Spleen (tissue), 11 donors: ENCODE measurements around the gene DNM3. TPM values are rescaled to one million over a fixed set of nuclear protein-coding genes. Genes with fewer than 3 reads are reported as not detected.

Experiments used
- DNase-seq: peaks from one replicate; pipeline ENCODE4 v3.0.0-alpha.2; 2020
- H3K27ac ChIP-seq, 8 donors: fragments of 200-600 bp; sonication (generic) in 7 of 8; 1 replicate in 4 of 8; 2 replicates in 4 of 8; pipeline versions ENCODE4 v1.5.0 to v1.8.0; 2016 to 2021; ENCODE audit warnings: inconsistent platforms in 4 of 8, mild to moderate bottlenecking in 4 of 8, moderate library complexity in 1 of 8
- H3K27me3 ChIP-seq, 7 donors: fragments of 200-600 bp; sonication (generic) in 6 of 7; replicated peaks in 1 of 7; 1 replicate in 4 of 7; 2 replicates in 3 of 7; pipeline versions ENCODE4 v1.5.0 to v1.8.0; 2016 to 2021; ENCODE audit warnings: inconsistent platforms in 3 of 7, mild to moderate bottlenecking in 1 of 7
- H3K36me3 ChIP-seq, 6 donors: fragments of 200-600 bp; sonication (generic) in 5 of 6; 1 replicate in 4 of 6; 2 replicates in 2 of 6; pipeline versions ENCODE4 v1.5.0 to v1.8.0; 2016 to 2021; ENCODE audit warnings: inconsistent platforms in 2 of 6
- H3K4me1 ChIP-seq, 6 donors: fragments of 200-600 bp; sonication (generic) in 5 of 6; 1 replicate in 3 of 6; 2 replicates in 3 of 6; pipeline versions ENCODE4 v1.5.0 to v1.8.0; 2016 to 2021; ENCODE audit warnings: inconsistent platforms in 3 of 6
- H3K4me3 ChIP-seq, 8 donors: fragments of 200-600 bp; sonication (generic) in 7 of 8; 1 replicate in 4 of 8; 2 replicates in 4 of 8; pipeline versions ENCODE4 v1.5.0 to v1.8.0; 2016 to 2021; ENCODE audit warnings: inconsistent platforms in 4 of 8, mild to moderate bottlenecking in 4 of 8, moderate library complexity in 2 of 8
- H3K9me3 ChIP-seq, 8 donors: fragments of 200-600 bp; sonication (generic) in 7 of 8; 1 replicate in 4 of 8; 2 replicates in 4 of 8; pipeline versions ENCODE4 v1.5.0 to v1.8.0; 2016 to 2021; ENCODE audit warnings: inconsistent platforms in 4 of 8
- CTCF ChIP-seq, 11 experiments: fragments of 200-600 bp in 7 of 11; fragments of 450-650 bp in 4 of 11; sonication (generic) in 4 of 11; IDR thresholded peaks in 8 of 11; conservative IDR thresholded peaks in 3 of 11; 1 replicate in 7 of 11; 2 replicates in 4 of 11; pipeline versions ENCODE4 v1.4.0 to v1.8.0; 2016 to 2021; ENCODE audit warnings: antibody characterized with exemption in 11 of 11, inconsistent platforms in 4 of 11, mild to moderate bottlenecking in 1 of 11
- POLR2A ChIP-seq, 3 donors: fragments of 450-650 bp; IDR thresholded peaks; one replicate each; pipeline ENCODE4 v1.5.1; 2017; ENCODE audit warnings: antibody characterized with exemption in 3 of 3, mild to moderate bottlenecking in 1 of 3
- POLR2AphosphoS5 ChIP-seq, 3 donors: sonication (generic); formaldehyde crosslinking; IDR thresholded peaks; one replicate each; pipeline ENCODE4 v1.5.1; 2017; ENCODE audit warnings: antibody characterized with exemption in 3 of 3
- WGBS, 5 donors: extraction: QIAGEN DNeasy Blood & Tissue Kit in 3 of 5; methylation state at CpG; one replicate each; pipeline versions ENCODE4 v1.1.5 to v1.1.7; 2013 to 2018; 5-methylcytosine and 5-hydroxymethylcytosine counted together
- intact Hi-C: fragments of 100-400 bp; cut with DNase I; formaldehyde crosslinking; loops from one replicate; pipeline ENCODE4 v1.15.0; 2023; ENCODE audit warnings: low total_unique reads
- polyA plus RNA-seq, 3 donors: library from polyadenylated mRNA; stranded (reverse); fragments of 200-250 nt; gene quantifications; one replicate each; pipeline ENCODE4 v1.2.1, GENCODE V29; 2013
- total RNA-seq, 7 donors: library from RNA; depleted of rRNA in 3 of 7; stranded (reverse); fragments of >200 nt in 3 of 7; fragmentation: NEBNext Ultra II Directional in 4 of 7; extraction: Animal tissue kit (Norgen Biotek cat#: 25700) in 4 of 7; gene quantifications; one replicate each; pipeline versions ENCODE4 v1.1.0 to v1.2.1, GENCODE V29; 2016 to 2021
- donor health status: healthy with polysubstance abuse.
- donor health status: DM: no; HTN: no; CAD: no; lungs with moderate emphysema.
- donor health status: DM: no; HTN: no; CAD: no.
- donor health status: Bipolar disorder and iron deficiency.
- donor health status: healthy.
- donor health status: DM: no; HTN: no; CAD: no.
- donor health status: DM: yes; HTN: yes; CAD: no.

The DNM3 gene
- total and polyA plus RNA-seq, 10 donors = 0.61 to 10.2 (median 4.9) TPM

- no peak for TF ChIP-seq POLR2AphosphoS5 (IDR thresholded peaks at IDR 0.05)
- intact Hi-C loops = no loop called here
- H3K36me3 ChIP-seq = no peaks in the 10 kb centered on the region
These were observed 362.6 kb downstream of the DNM3 start for GRCh38 chr1:172203902-172204301.

GRCh38 chr1:172206256-172206655 lies 365.0 kb downstream of the DNM3 start:
- H3K36me3 ChIP-seq = no peaks in the 10 kb centered on the region
- H3K9me3 ChIP-seq = no peaks in the 10 kb centered on the region
- intact Hi-C loops = no loop called here
- no peak overlapping the region for H3K27ac ChIP-seq
- H3K27me3 ChIP-seq = no peaks in the 10 kb centered on the region
- no peak for DNase-seq
- H3K4me3 ChIP-seq = no peak overlapping the region
- H3K4me1 ChIP-seq = peaks cover 0 to 10% (median 0%) of the 10 kb centered on the region in 6 donors
- TF ChIP-seq CTCF (IDR thresholded peaks at IDR 0.05 in 8 of 11, conservative IDR thresholded peaks at IDR 0.05 in 3 of 11) (no peak), POLR2AphosphoS5 (IDR thresholded peaks at IDR 0.05) (no peak), POLR2A (IDR thresholded peaks at IDR 0.05) (no peak)

More at GRCh38 chr1:172203902-172204301, 362.6 kb downstream of the DNM3 start:
- no peak for DNase-seq
- H3K4me1 ChIP-seq = peaks cover 0 to 10% (median 0%) of the 10 kb centered on the region in 6 donors
- peaks cover 0 to 15% (median 10%) of the 10 kb centered on the region in 8 donors for H3K9me3 ChIP-seq
- H3K4me3 ChIP-seq = no peak overlapping the region
- H3K27ac ChIP-seq = no peak overlapping the region
- H3K27me3 ChIP-seq = no peaks in the 10 kb centered on the region

GRCh38 chr1:172208635-172209034 lies 367.3 kb downstream of the DNM3 start:
- peaks cover 0 to 10% (median 0%) of the 10 kb centered on the region in 6 donors for H3K4me1 ChIP-seq
- 90 to 95% (median 94%) methylated on average over 4 of the region's 4 CpGs for WGBS, 5 donors

GRCh38 chr1:172211221-172211620 lies 369.9 kb downstream of the DNM3 start:
- no peak overlapping the region for H3K4me3 ChIP-seq
- intact Hi-C loops = no loop called here
- TF ChIP-seq POLR2A (IDR thresholded peaks at IDR 0.05) (no peak), POLR2AphosphoS5 (IDR thresholded peaks at IDR 0.05) (no peak), CTCF (IDR thresholded peaks at IDR 0.05 in 8 of 11, conservative IDR thresholded peaks at IDR 0.05 in 3 of 11) (no peak)
- peaks cover 0 to 6% (median 0%) of the 10 kb centered on the region in 6 donors for H3K4me1 ChIP-seq
- 83 to 95% (median 91%) methylated on average over 5 of the region's 5 CpGs for WGBS, 5 donors
- no peak for DNase-seq
- H3K36me3 ChIP-seq = no peaks in the 10 kb centered on the region
- no peak overlapping the region for H3K27ac ChIP-seq
- no peaks in the 10 kb centered on the region for H3K27me3 ChIP-seq
- H3K9me3 ChIP-seq = no peaks in the 10 kb centered on the region

More at GRCh38 chr1:172208635-172209034, 367.3 kb downstream of the DNM3 start:
- no peak for TF ChIP-seq POLR2AphosphoS5 (IDR thresholded peaks at IDR 0.05)
- TF ChIP-seq POLR2A (IDR thresholded peaks at IDR 0.05) = no peak
- no peak for TF ChIP-seq CTCF (IDR thresholded peaks at IDR 0.05 in 8 of 11, conservative IDR thresholded peaks at IDR 0.05 in 3 of 11)
- intact Hi-C loops = no loop called here
- H3K27me3 ChIP-seq = no peaks in the 10 kb centered on the region
- no peaks in the 10 kb centered on the region for H3K36me3 ChIP-seq
- no peak for DNase-seq
- no peak overlapping the region for H3K27ac ChIP-seq
- H3K4me3 ChIP-seq = no peak overlapping the region
- H3K9me3 ChIP-seq = no peaks in the 10 kb centered on the region

DNA sequence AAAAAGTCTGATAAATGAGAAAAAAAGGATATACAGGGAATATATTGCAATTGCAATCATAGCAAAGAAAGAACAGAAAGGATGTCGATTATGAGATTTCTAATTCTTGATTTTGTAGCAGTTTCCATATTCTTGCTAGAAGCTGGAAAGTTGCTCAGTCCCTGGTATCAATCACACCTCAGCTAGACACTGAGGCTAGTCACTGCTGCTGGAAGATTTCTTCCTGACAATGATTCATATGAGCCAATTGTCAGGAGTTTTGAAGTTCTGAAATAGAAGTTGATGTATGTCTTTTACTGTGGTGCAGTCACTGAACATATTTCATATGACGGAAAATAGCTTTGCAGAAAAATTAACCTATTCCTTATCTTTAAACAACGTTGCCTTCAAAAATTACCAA lies 370.8 kb downstream of the DNM3 start:
- intact Hi-C loops = no loop called here
- WGBS, 5 donors = 72 to 82% (median 76%) methylated on average over 3 of the region's 3 CpGs
- H3K36me3 ChIP-seq = no peaks in the 10 kb centered on the region
- no peak for DNase-seq
- no peaks in the 10 kb centered on the region for H3K9me3 ChIP-seq
- TF ChIP-seq POLR2AphosphoS5 (IDR thresholded peaks at IDR 0.05) (no peak), POLR2A (IDR thresholded peaks at IDR 0.05) (no peak), CTCF (IDR thresholded peaks at IDR 0.05 in 8 of 11, conservative IDR thresholded peaks at IDR 0.05 in 3 of 11) (no peak)
- H3K27me3 ChIP-seq = no peaks in the 10 kb centered on the region
- no peak overlapping the region for H3K4me3 ChIP-seq
- H3K27ac ChIP-seq = no peak overlapping the region
- no peaks in the 10 kb centered on the region for H3K4me1 ChIP-seq
